GM21423 (cell line): ENCODE results near the gene CACNA2D3.
"Not testable (repeated sequence)": the region's sequence is repeated elsewhere in the genome, so short reads cannot be mapped to it uniquely, and the experiment has no call there.

ENCODE experiments used
- ATAC-seq: cut with Tn5 transposase; IDR thresholded peaks from one replicate; pipeline ENCODE4 v1.9.1; 2021; ENCODE audit warnings: mild to moderate bottlenecking, moderate library complexity; ENCODE audit not compliant: unreplicated experiment

The CACNA2D3 gene

GRCh38 chr3:55089211-55089610 lies 966.9 kb downstream of the CACNA2D3 start:
- no peak for ATAC-seq

GRCh38 chr3:55090291-55090690 lies 967.9 kb downstream of the CACNA2D3 start:
- no peak for ATAC-seq

- ATAC-seq, result no peak
Measured at GRCh38 chr3:55090746-55091145, 968.4 kb downstream of the CACNA2D3 start.

GRCh38 chr3:55091381-55092225 lies 969.3 kb downstream of the CACNA2D3 start:
- ATAC-seq, result no peak

- no peak for ATAC-seq
Measured at GRCh38 chr3:55094676-55095075, 972.3 kb downstream of the CACNA2D3 start.

GRCh38 chr3:55097441-55097840 lies 975.1 kb downstream of the CACNA2D3 start:
- ATAC-seq, result no peak

- no peak for ATAC-seq
Measured at GRCh38 chr3:55105647-55106046, 983.3 kb downstream of the CACNA2D3 start.

GRCh38 chr3:55107187-55107586 lies 984.8 kb downstream of the CACNA2D3 start:
- no peak for ATAC-seq

- not testable (repeated sequence) for ATAC-seq
Measured at GRCh38 chr3:55111906-55112305, 989.6 kb downstream of the CACNA2D3 start.

GRCh38 chr3:55118451-55118850 lies 996.1 kb downstream of the CACNA2D3 start:
- ATAC-seq, result no peak

- ATAC-seq, result no peak
Measured at GRCh38 chr3:55119268-55119667, 996.9 kb downstream of the CACNA2D3 start.

- no peak for ATAC-seq
Measured at GRCh38 chr3:55122312-55122711, 1000.0 kb downstream of the CACNA2D3 start.
